Measurements from ENCODE around the gene HDGFL2. TPM values are rescaled to one million over a fixed set of nuclear protein-coding genes. Genes with fewer than 3 reads are reported as not detected.
A peak's percentile ranks its signal among the peaks of the same experiment; 100 is the strongest.

The HDGFL2 gene
- total and polyA plus RNA-seq, 12 donors, result 20.5 to 40.9 (median 28.0) TPM

GRCh38 chr19:4529924-4530522 lies 57.9 kb downstream of the HDGFL2 start:
- DNase-seq (no peak), ATAC-seq (no peak)
- Histone ChIP-seq H3K4me1 (peaks cover 0 to 16% (median 1%) of the 10 kb centered on the region in 9 donors), H3K36me3 (no peaks in the 10 kb centered on the region), H3K27ac (no peak overlapping the region), H3K27me3 (peaks cover 0 to 6% (median 0%) of the 10 kb centered on the region in 7 donors), H3K9me3 (no peaks in the 10 kb centered on the region), H3K4me3 (no peak overlapping the region)
- 79% methylated on average over 14 of the region's 14 CpGs for WGBS, 2 donors
- intact Hi-C loops (cut with DNase I), result loop anchor here in 3 of 10 donors (10.0 kb wide), 2 partner anchors 255 to 265 kb away; partner anchors contain the start of gene SHD (in 1 of the 3)
- no peak for TF ChIP-seq CTCF (IDR thresholded peaks at IDR 0.05)

- no peaks in the 10 kb centered on the region for H3K9me3 ChIP-seq
- peaks cover 0 to 27% (median 13%) of the 10 kb centered on the region in 9 donors for H3K4me1 ChIP-seq
- TF ChIP-seq CTCF (IDR thresholded peaks at IDR 0.05), result no peak
- H3K27ac ChIP-seq, result no peak overlapping the region
- intact Hi-C loops (cut with DNase I), result no loop called here
- H3K36me3 ChIP-seq, result no peaks in the 10 kb centered on the region
- no peak for DNase-seq
- peaks cover 0 to 9% (median 0%) of the 10 kb centered on the region in 7 donors for H3K27me3 ChIP-seq
- H3K4me3 ChIP-seq, result no peak overlapping the region
- WGBS, 2 donors, result 66 to 67% methylated on average over 28 of the region's 28 CpGs
- no peak for ATAC-seq
Observed at GRCh38 chr19:4531562-4532165, 59.6 kb downstream of the HDGFL2 start.

DNA sequence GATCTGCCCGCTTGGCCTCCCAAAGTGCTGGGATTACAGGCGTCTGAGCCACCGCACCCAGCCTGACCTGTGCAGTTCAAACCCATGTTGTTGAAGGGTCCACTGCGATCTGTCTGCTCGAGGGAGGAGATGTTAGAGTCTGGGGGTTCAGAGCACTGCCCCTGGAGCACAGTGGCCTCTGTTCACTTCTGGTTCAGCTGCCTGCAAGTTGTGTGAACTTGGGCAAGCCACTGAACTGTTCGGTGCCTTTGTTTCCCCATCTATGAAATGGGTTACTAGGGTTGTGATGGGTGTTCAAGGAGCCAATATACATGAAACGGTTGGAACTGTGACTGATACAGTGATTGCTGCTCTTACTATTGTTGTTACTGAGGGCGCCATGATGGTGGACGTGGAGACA lies 61.2 kb downstream of the HDGFL2 start:
- H3K27ac ChIP-seq, result no peak overlapping the region
- H3K4me3 ChIP-seq, result no peak overlapping the region
- WGBS, 2 donors, result 79 to 84% methylated on average over 9 of the region's 9 CpGs
- no peaks in the 10 kb centered on the region for H3K36me3 ChIP-seq
- TF ChIP-seq CTCF (IDR thresholded peaks at IDR 0.05), result no peak
- ATAC-seq (no peak), DNase-seq (no peak)
- peaks cover 0 to 37% (median 14%) of the 10 kb centered on the region in 9 donors for H3K4me1 ChIP-seq
- intact Hi-C loops (cut with DNase I), result no loop called here
- no peaks in the 10 kb centered on the region for H3K9me3 ChIP-seq
- peaks cover 0 to 9% (median 0%) of the 10 kb centered on the region in 7 donors for H3K27me3 ChIP-seq

DNA sequence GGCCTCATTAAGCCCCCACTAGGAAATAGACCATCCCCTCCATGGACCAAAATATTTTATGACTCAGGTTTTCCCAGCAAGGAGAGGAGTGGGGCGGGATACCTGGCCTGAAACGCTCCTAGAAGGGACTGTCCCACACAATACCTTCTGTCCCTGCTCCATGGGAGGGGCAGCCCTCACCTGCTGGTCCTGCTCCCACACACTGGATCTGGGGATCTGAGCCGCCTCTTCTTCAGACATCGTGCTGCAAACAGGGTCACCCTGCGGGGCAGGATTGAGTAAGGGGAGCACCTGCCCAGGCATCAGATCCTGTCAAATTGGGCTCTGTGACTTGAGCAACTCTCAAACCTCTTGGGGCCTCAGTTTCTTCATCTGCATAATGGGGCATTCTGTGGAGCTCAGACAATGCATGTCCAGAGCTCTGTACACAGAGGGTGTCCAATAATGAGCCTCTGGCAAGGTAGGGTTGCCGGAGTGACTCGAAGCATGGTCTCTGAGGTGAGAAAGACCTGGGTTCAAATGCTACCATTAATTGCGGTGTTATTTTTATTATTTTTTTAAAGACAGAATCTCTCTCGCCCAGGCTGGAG lies 61.8 kb downstream of the HDGFL2 start:
- H3K27ac ChIP-seq, result peak overlapping the region in 6 of 10 donors; percentile 59 to 84 (median 74)
- peaks cover 0 to 37% (median 14%) of the 10 kb centered on the region in 9 donors for H3K4me1 ChIP-seq
- intact Hi-C loops (cut with DNase I), result no loop called here
- DNase-seq (no peak), ATAC-seq (no peak)
- no peaks in the 10 kb centered on the region for H3K36me3 ChIP-seq
- peaks cover 0 to 9% (median 0%) of the 10 kb centered on the region in 7 donors for H3K27me3 ChIP-seq
- H3K4me3 ChIP-seq, result peak overlapping the region in 3 of 10 donors; percentile 30 to 40 (median 40)
- no peaks in the 10 kb centered on the region for H3K9me3 ChIP-seq
- no peak for TF ChIP-seq CTCF (IDR thresholded peaks at IDR 0.05)
- whole genome bisulfite sequencing, 2 donors, result 84 to 85% methylated on average over 9 of the region's 9 CpGs

All from heart right ventricle (tissue), 16 donors.